ENCODE results near the gene FCER2. TPM values are rescaled to one million over a fixed set of nuclear protein-coding genes. Genes with fewer than 3 reads are reported as not detected.

The FCER2 gene
- total and polyA plus RNA-seq, 2 donors from 2014 or later = 1.0 TPM; not detected in 1

DNA sequence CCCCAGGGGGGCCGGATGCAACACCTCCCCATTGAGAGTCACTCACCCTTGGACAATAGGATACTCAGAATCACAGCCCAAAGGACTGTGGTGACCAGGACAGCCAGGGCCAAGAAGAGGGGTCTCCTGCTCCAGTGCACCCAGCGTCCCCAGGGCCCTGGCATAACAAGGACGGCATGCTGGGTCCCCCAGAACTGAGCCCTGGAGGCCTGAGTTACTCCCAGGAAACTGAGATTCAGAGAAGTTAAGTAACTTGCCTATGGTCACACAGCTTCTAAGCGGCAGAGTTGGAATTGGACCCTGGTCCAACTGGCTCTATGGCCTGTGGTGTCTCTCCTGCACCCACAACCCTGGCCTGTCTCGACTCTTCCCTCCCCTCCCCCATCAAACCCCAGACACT, 29.7 kb upstream of the FCER2 start:
- Histone ChIP-seq H3K27me3 (ENCODE audit: control insufficient read depth, insufficient read depth, low read length) (peaks cover 18% of the 10 kb centered on the region), H3K36me3 (ENCODE audit: control insufficient read depth in 2 of 3, insufficient read depth in 3 of 3, low read length in 3 of 3) (no peaks in the 10 kb centered on the region), H3K4me3 (ENCODE audit: low read length in 3 of 3) (no peak overlapping the region), H3K9ac (ENCODE audit: low read length in 3 of 3) (no peak overlapping the region), H3K4me1 (ENCODE audit: control insufficient read depth in 2 of 3, insufficient read depth in 2 of 3, low read depth in 1 of 3, low read length in 3 of 3) (no peaks in the 10 kb centered on the region), H3K27ac (ENCODE audit: low read depth in 2 of 2, low read length in 2 of 2) (no peak overlapping the region), H3K9me3 (ENCODE audit: control insufficient read depth in 2 of 3, insufficient read depth in 1 of 3, low read length in 3 of 3) (no peaks in the 10 kb centered on the region)
- intact Hi-C loops (cut with DNase I) = no loop called here
- DNase-seq = peak in 1 of 5 donors; percentile 34
- TF ChIP-seq, protein P1, sequence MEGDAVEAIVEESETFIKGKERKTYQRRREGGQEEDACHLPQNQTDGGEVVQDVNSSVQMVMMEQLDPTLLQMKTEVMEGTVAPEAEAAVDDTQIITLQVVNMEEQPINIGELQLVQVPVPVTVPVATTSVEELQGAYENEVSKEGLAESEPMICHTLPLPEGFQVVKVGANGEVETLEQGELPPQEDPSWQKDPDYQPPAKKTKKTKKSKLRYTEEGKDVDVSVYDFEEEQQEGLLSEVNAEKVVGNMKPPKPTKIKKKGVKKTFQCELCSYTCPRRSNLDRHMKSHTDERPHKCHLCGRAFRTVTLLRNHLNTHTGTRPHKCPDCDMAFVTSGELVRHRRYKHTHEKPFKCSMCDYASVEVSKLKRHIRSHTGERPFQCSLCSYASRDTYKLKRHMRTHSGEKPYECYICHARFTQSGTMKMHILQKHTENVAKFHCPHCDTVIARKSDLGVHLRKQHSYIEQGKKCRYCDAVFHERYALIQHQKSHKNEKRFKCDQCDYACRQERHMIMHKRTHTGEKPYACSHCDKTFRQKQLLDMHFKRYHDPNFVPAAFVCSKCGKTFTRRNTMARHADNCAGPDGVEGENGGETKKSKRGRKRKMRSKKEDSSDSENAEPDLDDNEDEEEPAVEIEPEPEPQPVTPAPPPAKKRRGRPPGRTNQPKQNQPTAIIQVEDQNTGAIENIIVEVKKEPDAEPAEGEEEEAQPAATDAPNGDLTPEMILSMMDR (IDR thresholded peaks at IDR 0.05; ENCODE audit: borderline replicate concordance, extremely low read depth, insufficient read depth) = no peak
- no peak for FAIRE-seq

DNA sequence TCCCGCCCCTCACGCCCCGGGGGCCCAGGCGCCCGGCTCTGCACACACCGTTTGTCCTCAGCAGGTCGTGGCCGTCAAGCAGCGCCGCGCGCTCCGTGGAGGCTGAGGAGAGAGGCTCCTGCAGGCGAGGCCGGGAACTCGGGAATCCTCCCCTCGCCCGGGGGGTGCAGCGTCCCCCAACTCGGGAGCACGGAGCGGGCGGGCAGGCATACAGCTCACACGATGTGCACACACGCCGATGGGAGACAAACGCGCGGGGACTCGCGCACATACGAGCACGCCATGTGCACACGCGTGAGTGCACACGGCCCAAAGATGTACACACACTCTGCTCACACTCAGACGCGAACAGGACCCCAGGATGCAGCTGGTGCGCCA, 29.3 kb upstream of the FCER2 start:
- DNase-seq = peak in 1 of 5 donors; percentile 56
- H3K4me1 ChIP-seq (ENCODE audit: control insufficient read depth in 2 of 3, insufficient read depth in 2 of 3, low read depth in 1 of 3, low read length in 3 of 3) = no peaks in the 10 kb centered on the region
- H3K9me3 ChIP-seq (ENCODE audit: control insufficient read depth in 2 of 3, insufficient read depth in 1 of 3, low read length in 3 of 3) = no peaks in the 10 kb centered on the region
- H3K27ac ChIP-seq (ENCODE audit: low read depth in 2 of 2, low read length in 2 of 2) = no peak overlapping the region
- no peak overlapping the region for H3K4me3 ChIP-seq (ENCODE audit: low read length in 3 of 3)
- intact Hi-C loops (cut with DNase I) = no loop called here
- TF ChIP-seq, protein P1 (IDR thresholded peaks at IDR 0.05; ENCODE audit: borderline replicate concordance, extremely low read depth, insufficient read depth) = no peak
- FAIRE-seq = no peak
- no peak overlapping the region for H3K9ac ChIP-seq (ENCODE audit: low read length in 3 of 3)
- H3K36me3 ChIP-seq (ENCODE audit: control insufficient read depth in 2 of 3, insufficient read depth in 3 of 3, low read length in 3 of 3) = no peaks in the 10 kb centered on the region
- H3K27me3 ChIP-seq (ENCODE audit: control insufficient read depth, insufficient read depth, low read length) = peaks cover 18% of the 10 kb centered on the region

DNA sequence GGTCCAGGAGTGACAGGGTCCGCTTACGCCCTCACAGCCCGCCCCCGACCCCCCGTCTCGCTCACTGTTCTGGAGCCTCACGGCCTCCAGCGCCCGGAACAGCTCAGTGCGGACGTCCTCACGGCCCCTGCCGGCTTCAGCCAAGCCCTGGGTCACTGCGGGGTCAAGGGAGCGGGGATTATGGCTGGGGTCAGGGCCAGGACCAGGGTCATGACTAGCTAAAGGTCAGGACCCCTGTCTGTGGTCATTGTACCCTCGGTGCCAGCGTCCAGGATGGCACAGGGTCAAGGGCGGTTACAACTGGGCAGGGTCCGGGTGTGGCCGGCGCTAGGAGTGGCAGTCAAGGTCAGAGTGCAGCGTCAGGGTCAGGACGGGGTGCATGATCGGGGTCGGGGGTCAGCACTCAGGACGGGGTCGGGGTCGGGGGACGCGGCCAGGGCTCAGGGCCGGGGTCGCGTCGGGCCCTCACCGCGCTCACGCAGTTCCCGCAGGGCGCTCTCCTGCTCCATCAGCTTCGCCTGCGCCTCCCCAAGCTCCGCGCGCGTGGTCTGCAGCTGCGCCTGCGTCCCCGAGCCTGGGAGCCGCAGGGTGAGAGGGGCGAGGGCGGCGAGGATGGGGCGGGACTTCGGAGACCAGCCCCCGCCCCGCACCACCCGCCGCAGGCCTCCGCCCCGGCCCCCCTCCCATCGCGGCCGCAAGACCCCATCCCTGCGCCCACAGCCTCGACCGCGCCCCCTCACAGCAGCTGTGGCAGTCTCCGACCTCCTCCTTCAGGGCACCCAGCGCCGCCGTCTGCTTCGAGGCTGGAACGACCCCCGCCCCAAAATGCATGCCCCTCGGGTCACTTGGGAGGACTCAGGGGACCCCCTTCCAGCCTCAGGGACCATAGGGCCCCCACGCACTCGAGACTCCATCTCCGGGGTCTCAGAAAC, 28.6 kb upstream of the FCER2 start:
- H3K27me3 ChIP-seq (ENCODE audit: control insufficient read depth, insufficient read depth, low read length) = peaks cover 18% of the 10 kb centered on the region
- no peak overlapping the region for H3K27ac ChIP-seq (ENCODE audit: low read depth in 2 of 2, low read length in 2 of 2)
- no peak overlapping the region for H3K4me3 ChIP-seq (ENCODE audit: low read length in 3 of 3)
- H3K36me3 ChIP-seq (ENCODE audit: control insufficient read depth in 2 of 3, insufficient read depth in 3 of 3, low read length in 3 of 3) = no peaks in the 10 kb centered on the region
- no peaks in the 10 kb centered on the region for H3K9me3 ChIP-seq (ENCODE audit: control insufficient read depth in 2 of 3, insufficient read depth in 1 of 3, low read length in 3 of 3)
- no peak overlapping the region for H3K9ac ChIP-seq (ENCODE audit: low read length in 3 of 3)
- intact Hi-C loops (cut with DNase I) = no loop called here
- TF ChIP-seq, protein P1 (IDR thresholded peaks at IDR 0.05; ENCODE audit: borderline replicate concordance, extremely low read depth, insufficient read depth) = no peak
- peak in 2 of 5 donors; percentile 39 to 57 for DNase-seq
- H3K4me1 ChIP-seq (ENCODE audit: control insufficient read depth in 2 of 3, insufficient read depth in 2 of 3, low read depth in 1 of 3, low read length in 3 of 3) = no peaks in the 10 kb centered on the region
- no peak for FAIRE-seq
